GM21390 (cell line): Measurements from ENCODE around the gene ZDHHC13.

Experiments used
- ATAC-seq: cut with Tn5 transposase; IDR thresholded peaks from one replicate; pipeline ENCODE4 v1.9.1; 2021; ENCODE audit not compliant: unreplicated experiment

The ZDHHC13 gene

GRCh38 chr11:19116971-19117759, at the start of gene ZDHHC13:
ZDHHC13 (plus strand) TSS chr11:19117168; CDS start chr11:19117250, 82 bp downstream.
- peak; percentile 99 for ATAC-seq

GRCh38 chr11:19071255-19071654, 45.7 kb upstream of the ZDHHC13 start:
- peak; percentile 94 for ATAC-seq

- ATAC-seq, result no peak
Measured at GRCh38 chr11:19072464-19072863, 44.5 kb upstream of the ZDHHC13 start.

GRCh38 chr11:19073454-19074415, 43.2 kb upstream of the ZDHHC13 start:
- ATAC-seq, result no peak

GRCh38 chr11:19075636-19076035, 41.3 kb upstream of the ZDHHC13 start:
- no peak for ATAC-seq

GRCh38 chr11:19076744-19077589, 40.0 kb upstream of the ZDHHC13 start:
- peak; percentile 67 for ATAC-seq

- no peak for ATAC-seq
Measured at GRCh38 chr11:19077965-19078364, 39.0 kb upstream of the ZDHHC13 start.

GRCh38 chr11:19079643-19080440, 37.1 kb upstream of the ZDHHC13 start:
- no peak for ATAC-seq

GRCh38 chr11:19080579-19080993, 36.4 kb upstream of the ZDHHC13 start:
- no peak for ATAC-seq

GRCh38 chr11:19083166-19083565, 33.8 kb upstream of the ZDHHC13 start:
- ATAC-seq, result no peak

GRCh38 chr11:19084661-19085315, 32.2 kb upstream of the ZDHHC13 start:
- ATAC-seq, result no peak

GRCh38 chr11:19087658-19088057, 29.3 kb upstream of the ZDHHC13 start:
- ATAC-seq, result no peak

GRCh38 chr11:19088791-19089190, 28.2 kb upstream of the ZDHHC13 start:
- no peak for ATAC-seq

GRCh38 chr11:19089421-19089820, 27.5 kb upstream of the ZDHHC13 start:
- no peak for ATAC-seq

GRCh38 chr11:19091366-19091765, 25.6 kb upstream of the ZDHHC13 start:
- ATAC-seq, result no peak

- ATAC-seq, result no peak
Measured at GRCh38 chr11:19092342-19092741, 24.6 kb upstream of the ZDHHC13 start.

GRCh38 chr11:19092850-19093249, 24.1 kb upstream of the ZDHHC13 start:
- ATAC-seq, result no peak

GRCh38 chr11:19093976-19094375, 23.0 kb upstream of the ZDHHC13 start:
- no peak for ATAC-seq

GRCh38 chr11:19094859-19095258, 22.1 kb upstream of the ZDHHC13 start:
- ATAC-seq, result no peak

GRCh38 chr11:19099093-19099492, 17.9 kb upstream of the ZDHHC13 start:
- ATAC-seq, result no peak
